GM12878 (cell line): ENCODE measurements around the gene KHK. TPM values are rescaled to one million over a fixed set of nuclear protein-coding genes. Genes with fewer than 3 reads are reported as not detected.

Experiments
- ATF7 ChIP-seq: fragments of 450-650 bp; IDR thresholded peaks from 2 replicates; pipeline ENCODE4 v1.6.1; 2016; ENCODE audit warnings: low read depth, mild to moderate bottlenecking
- BACH1 ChIP-seq: fragments of 450-650 bp; IDR thresholded peaks from 2 replicates; pipeline ENCODE4 v1.6.1; 2017; ENCODE audit warnings: mild to moderate bottlenecking, borderline replicate concordance
- BHLHE40 ChIP-seq, 2 experiments: fragments of 450-650 bp in 1 of 2; IDR thresholded peaks; 2 replicates each; pipeline ENCODE4 v1.6.1; 2011 to 2017; ENCODE audit warnings: low read depth in 2 of 2, borderline replicate concordance in 1 of 2, improper control_type of control experiment in 1 of 2, low read length in 1 of 2, mild to moderate bottlenecking in 1 of 2
- CBFB ChIP-seq: IDR thresholded peaks from 2 replicates; pipeline ENCODE4 v1.6.1; 2016; ENCODE audit warnings: antibody characterized with exemption, low read depth
- CEBPB ChIP-seq, 2 experiments: fragments of 150-350 bp in 1 of 2; IDR thresholded peaks; 2 replicates each; pipeline ENCODE4 v1.6.1; 2012 to 2014; ENCODE audit warnings: low read depth in 2 of 2, low read length in 2 of 2, borderline replicate concordance in 1 of 2, inconsistent platforms in 1 of 2
- CHD4 ChIP-seq: fragments of 200-600 bp; sonication (generic); IDR thresholded peaks from 2 replicates; pipeline ENCODE4 v1.6.1; 2016; ENCODE audit warnings: mild to moderate bottlenecking
- EGR1 ChIP-seq, 2 experiments: IDR thresholded peaks; 1 replicate in 1 of 2; 2 replicates in 1 of 2; pipeline ENCODE4 v1.6.1; 2011 to 2012; ENCODE audit warnings: low read depth in 2 of 2, low read length in 2 of 2, borderline replicate concordance in 1 of 2, mild to moderate bottlenecking in 1 of 2, moderate library complexity in 1 of 2
- ELK1 ChIP-seq: IDR thresholded peaks from 2 replicates; pipeline ENCODE4 v1.6.1; 2012; ENCODE audit warnings: low read depth, low read length, improper control_type of control experiment
- MLLT1 ChIP-seq: fragments of 450-650 bp; IDR thresholded peaks from 2 replicates; pipeline ENCODE4 v1.6.1; 2016; ENCODE audit warnings: mild to moderate bottlenecking
- MTA3 ChIP-seq: IDR thresholded peaks from 2 replicates; pipeline ENCODE4 v1.6.1; 2012; ENCODE audit warnings: low read length, inconsistent platforms, borderline replicate concordance
- MYB ChIP-seq: fragments of 150-350 bp; IDR thresholded peaks from 2 replicates; pipeline ENCODE4 v1.6.1; 2014; ENCODE audit warnings: mild to moderate bottlenecking, low read depth, low read length, borderline replicate concordance
- PAX8 ChIP-seq: fragments of 450-650 bp; IDR thresholded peaks from 2 replicates; pipeline ENCODE4 v1.6.1; 2017; ENCODE audit warnings: mild to moderate bottlenecking, moderate library complexity
- POLR2A ChIP-seq: IDR thresholded peaks from 2 replicates; pipeline ENCODE4 v1.6.1; 2011; ENCODE audit warnings: low read depth, mild to moderate bottlenecking, low read length
- POLR2AphosphoS5 ChIP-seq: IDR thresholded peaks from 2 replicates; pipeline ENCODE4 v1.6.1; 2011; ENCODE audit warnings: mild to moderate bottlenecking, low read length, inconsistent platforms
- SIN3A ChIP-seq: IDR thresholded peaks from 2 replicates; pipeline ENCODE4 v1.6.1; 2012; ENCODE audit warnings: low read depth, low read length, improper control_type of control experiment
- SMAD1 ChIP-seq: fragments of 450-650 bp; IDR thresholded peaks from 2 replicates; pipeline ENCODE4 v1.6.1; 2018; ENCODE audit warnings: mild to moderate bottlenecking, low read depth; ENCODE audit not compliant: partially characterized antibody
- SMAD5 ChIP-seq: IDR thresholded peaks from 2 replicates; pipeline ENCODE4 v1.6.1; 2016; ENCODE audit warnings: antibody characterized with exemption, low read depth
- SMC3 ChIP-seq: IDR thresholded peaks from 2 replicates; pipeline ENCODE4 v1.6.1; 2011; ENCODE audit warnings: low read length, improper control_type of control experiment, borderline replicate concordance
- STAT1 ChIP-seq: fragments of 450-650 bp; conservative IDR thresholded peaks from 2 replicates; pipeline ENCODE4 v1.6.1; 2014; ENCODE audit warnings: antibody characterized with exemption, mild to moderate bottlenecking
- TCF12 ChIP-seq: IDR thresholded peaks from 2 replicates; pipeline ENCODE4 v1.6.1; 2011; ENCODE audit warnings: low read depth, mild to moderate bottlenecking, low read length
- USF1 ChIP-seq: IDR thresholded peaks from 2 replicates; pipeline ENCODE4 v1.6.1; 2011; ENCODE audit warnings: borderline replicate concordance, low read depth, mild to moderate bottlenecking, moderate library complexity, mixed read lengths, low read length; ENCODE audit not compliant: insufficient read depth; ENCODE audit errors: extremely low read length
- ZNF687 ChIP-seq: fragments of 450-650 bp; IDR thresholded peaks from 2 replicates; pipeline ENCODE4 v1.6.1; 2017; ENCODE audit warnings: mild to moderate bottlenecking, moderate library complexity
- polyA plus RNA-seq, 11 experiments: library from polyadenylated mRNA; depleted of rRNA in 4 of 11; unstranded in 6 of 11; stranded (reverse) in 5 of 11; fragments of >200 nt; fragmentation: Nextera tagmentation in 4 of 11; fragmentation: Illumina TruSeq in 1 of 11; extraction: Ambion mirVana in 4 of 11; extraction: Trizol in 1 of 11; gene quantifications; 1 replicate in 1 of 11; 2 replicates in 10 of 11; pipeline versions ENCODE4 v1.2.1 to v1.2.3, GENCODE V29; 2011 to 2016; ENCODE audit warnings: inconsistent platforms in 2 of 11, missing spikeins in 2 of 11, low read depth in 1 of 11
- total RNA-seq, 4 experiments: library from RNA; depleted of rRNA in 3 of 4; stranded (reverse); fragments of >200 nt in 3 of 4; fragmentation: Illumina TruSeq in 1 of 4; extraction: Trizol in 1 of 4; gene quantifications; 2 replicates each; pipeline versions ENCODE4 v1.2.1 to v1.2.3, GENCODE V29; 2013 to 2021
- TF ChIP-seq, protein P1 (sequence below): IDR thresholded peaks from 2 replicates; pipeline ENCODE4 v1.6.1; 2011; ENCODE audit warnings: low read depth, mild to moderate bottlenecking, low read length, moderate library complexity, borderline replicate concordance; ENCODE audit errors: extremely low read depth

Gene KHK
- total and polyA plus RNA-seq, 10 of the 15 experiments (the other 5 are each of a cell fraction or from before 2014, with no cell fraction given) = 0.31 to 11.8 (median 3.9) TPM

DNA sequence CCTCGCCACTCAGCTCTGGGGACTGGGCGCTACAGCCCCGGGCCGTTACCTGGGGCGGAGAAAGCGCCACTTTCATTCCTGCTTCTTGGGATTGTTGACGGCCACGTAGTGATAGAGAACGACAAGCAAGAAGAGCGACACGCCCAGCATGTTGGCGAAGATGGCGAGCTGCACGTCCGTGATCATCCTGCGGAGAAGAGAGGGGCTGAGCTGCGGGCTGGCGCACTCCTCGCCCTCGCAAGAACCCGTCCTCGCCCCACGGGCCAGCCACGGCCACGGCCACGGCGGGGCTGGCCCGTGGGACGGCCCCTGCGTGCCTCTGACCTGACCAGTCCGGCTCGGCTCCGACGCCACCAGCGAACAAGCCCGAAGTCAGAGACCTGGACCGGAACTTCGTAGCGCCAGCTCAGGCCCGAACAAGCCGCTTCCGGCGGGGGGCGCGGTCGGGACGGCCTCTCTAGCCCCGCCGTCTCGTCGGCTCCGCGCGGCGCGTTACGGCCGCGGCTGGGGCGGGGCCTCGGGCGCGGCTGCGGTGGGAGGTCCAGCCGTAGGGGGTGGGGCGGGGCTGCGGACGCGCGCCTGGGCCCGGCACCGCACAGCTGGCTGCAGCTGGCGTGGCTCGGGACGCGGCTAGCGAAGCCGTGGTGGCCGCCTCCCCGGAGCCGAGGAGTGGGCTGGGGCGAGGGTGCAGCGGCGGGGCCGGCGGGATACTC, 15.1 kb upstream of the KHK start, which contains the start of gene OST4 (continued):
- TF ChIP-seq SMAD1 (no peak), SIN3A (no peak; the same call in 1 of the 2 replicates), ATF7 (no peak), POLR2AphosphoS5 (peak; percentile 89), TCF12 (peak; percentile 96), BACH1 (peak; percentile 61), STAT1 (no peak), CBFB (0 out of 2 replicates have a peak, but pooled peaks have one; percentile 17), MTA3 (no peak), USF1 (no peak), CHD4 (no peak), EGR1 (IDR thresholded peaks at IDR 0.05; ENCODE audit: borderline replicate concordance in 1 of 2, low read depth in 2 of 2, low read length in 2 of 2) (peak; percentile 26 to 35), CEBPB (IDR thresholded peaks at IDR 0.05; ENCODE audit: borderline replicate concordance in 1 of 2, low read depth in 2 of 2, low read length in 2 of 2) (no peak), POLR2A (peak; percentile 98), SMC3 (no peak), MLLT1 (no peak), PAX8 (no peak), ELK1 (peak; percentile 76; the same call in 1 of the 2 replicates), SMAD5 (no peak), MYB (no peak), ZNF687 (peak; percentile 76), BHLHE40 (IDR thresholded peaks at IDR 0.05; ENCODE audit: borderline replicate concordance in 1 of 2, low read depth in 2 of 2, low read length in 1 of 2) (peak in 1 of 2 experiments; percentile 73; a peak in 1 of 4 replicates)
- TF ChIP-seq, protein P1, sequence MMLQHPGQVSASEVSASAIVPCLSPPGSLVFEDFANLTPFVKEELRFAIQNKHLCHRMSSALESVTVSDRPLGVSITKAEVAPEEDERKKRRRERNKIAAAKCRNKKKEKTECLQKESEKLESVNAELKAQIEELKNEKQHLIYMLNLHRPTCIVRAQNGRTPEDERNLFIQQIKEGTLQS = no peak
